Adrenal gland (tissue), 12 donors: ENCODE data around the gene MDK. TPM values are rescaled to one million over a fixed set of nuclear protein-coding genes. Genes with fewer than 3 reads are reported as not detected.

Source experiments
- DNase-seq, 7 donors: peaks; one replicate each; pipeline ENCODE4 v3.0.0-alpha.2; 2019 to 2020
- H3K27ac ChIP-seq, 5 donors: fragments of 200-600 bp; sonication (generic) in 4 of 5; 1 replicate in 3 of 5; 2 replicates in 2 of 5; pipeline versions ENCODE4 v1.5.1 to v1.8.0; 2016 to 2020; ENCODE audit warnings: mild to moderate bottlenecking in 1 of 5
- H3K27me3 ChIP-seq: fragments of 200-600 bp; 2 replicates; pipeline ENCODE4 v1.8.0; 2021
- H3K36me3 ChIP-seq, 2 donors: fragments of 200-600 bp; replicated peaks in 1 of 2; 1 replicate in 1 of 2; 2 replicates in 1 of 2; pipeline versions ENCODE4 v1.5.1 to v1.8.0; 2018 to 2022
- H3K4me1 ChIP-seq, 2 donors: fragments of 200-600 bp; replicated peaks in 1 of 2; 1 replicate in 1 of 2; 2 replicates in 1 of 2; pipeline versions ENCODE4 v1.5.1 to v1.8.0; 2018 to 2021
- H3K4me3 ChIP-seq, 4 donors: fragments of 200-600 bp; sonication (generic) in 3 of 4; one replicate each; pipeline ENCODE4 v1.5.1; 2016 to 2018
- H3K9me3 ChIP-seq, 3 donors: fragments of 200-600 bp; sonication (generic) in 1 of 3; replicated peaks in 1 of 3; 1 replicate in 2 of 3; 2 replicates in 1 of 3; pipeline versions ENCODE4 v1.5.1 to v1.8.0; 2016 to 2021
- POLR2A ChIP-seq, 2 donors: fragments of 450-650 bp; IDR thresholded peaks; one replicate each; pipeline ENCODE4 v1.6.1; 2017; ENCODE audit warnings: antibody characterized with exemption in 2 of 2, mild to moderate bottlenecking in 2 of 2, moderate library complexity in 1 of 2
- WGBS, 4 donors: extraction: QIAGEN DNeasy Blood & Tissue Kit in 2 of 4; methylation state at CpG; one replicate each; pipeline versions ENCODE4 v1.1.5 to v1.1.7; 2013 to 2017; 5-methylcytosine and 5-hydroxymethylcytosine counted together
- intact Hi-C, 2 donors: fragments of 100-400 bp; cut with DNase I; formaldehyde crosslinking; loops; one replicate each; pipeline versions ENCODE4 v1.14.1 to v1.15.0; 2022 to 2023
- polyA plus RNA-seq, 3 donors: library from polyadenylated mRNA; stranded (reverse); fragments of 200-250 nt in 2 of 3; fragments of 350-450 nt in 1 of 3; fragmentation: Illumina TruSeq in 1 of 3; extraction: RNeasy Lipid Tissue Mini Kit (QIAGEN cat#74804) in 1 of 3; gene quantifications; one replicate each; pipeline ENCODE4 v1.2.3, GENCODE V29; 2013 to 2014
- total RNA-seq, 9 donors: library from RNA; depleted of rRNA in 4 of 9; stranded (reverse); fragments of >200 nt in 4 of 9; fragments of 120-200 nt in 1 of 9; fragmentation: NEBNext Ultra II Directional in 1 of 9; extraction: Animal tissue kit (Norgen Biotek cat#: 25700) in 1 of 9; gene quantifications; one replicate each; pipeline versions ENCODE4 v1.1.0 to v1.2.4, GENCODE V29; 2013 to 2023
- TF ChIP-seq, protein P1 (sequence below), 6 experiments: fragments of 450-650 bp in 4 of 6; fragments of 200-600 bp in 2 of 6; sonication (generic) in 1 of 6; IDR thresholded peaks; 1 replicate in 5 of 6; 2 replicates in 1 of 6; pipeline versions ENCODE4 v1.5.1 to v1.8.0; 2016 to 2021; ENCODE audit warnings: antibody characterized with exemption in 6 of 6, mild to moderate bottlenecking in 2 of 6, moderate library complexity in 1 of 6
- donor health status: healthy with polysubstance abuse.
- donor health status: Bipolar disorder and iron deficiency.
- donor health status: DM: yes; HTN: yes; CAD: no.
- donor health status: DM: no; HTN: no; CAD: no.
- donor health status: DM: no; HTN: no; CAD: no.
- donor health status: DM: yes; HTN: yes; CAD: no.

Gene MDK
- total and polyA plus RNA-seq, 12 donors = 73.4 to 635 (median 128) TPM

DNA sequence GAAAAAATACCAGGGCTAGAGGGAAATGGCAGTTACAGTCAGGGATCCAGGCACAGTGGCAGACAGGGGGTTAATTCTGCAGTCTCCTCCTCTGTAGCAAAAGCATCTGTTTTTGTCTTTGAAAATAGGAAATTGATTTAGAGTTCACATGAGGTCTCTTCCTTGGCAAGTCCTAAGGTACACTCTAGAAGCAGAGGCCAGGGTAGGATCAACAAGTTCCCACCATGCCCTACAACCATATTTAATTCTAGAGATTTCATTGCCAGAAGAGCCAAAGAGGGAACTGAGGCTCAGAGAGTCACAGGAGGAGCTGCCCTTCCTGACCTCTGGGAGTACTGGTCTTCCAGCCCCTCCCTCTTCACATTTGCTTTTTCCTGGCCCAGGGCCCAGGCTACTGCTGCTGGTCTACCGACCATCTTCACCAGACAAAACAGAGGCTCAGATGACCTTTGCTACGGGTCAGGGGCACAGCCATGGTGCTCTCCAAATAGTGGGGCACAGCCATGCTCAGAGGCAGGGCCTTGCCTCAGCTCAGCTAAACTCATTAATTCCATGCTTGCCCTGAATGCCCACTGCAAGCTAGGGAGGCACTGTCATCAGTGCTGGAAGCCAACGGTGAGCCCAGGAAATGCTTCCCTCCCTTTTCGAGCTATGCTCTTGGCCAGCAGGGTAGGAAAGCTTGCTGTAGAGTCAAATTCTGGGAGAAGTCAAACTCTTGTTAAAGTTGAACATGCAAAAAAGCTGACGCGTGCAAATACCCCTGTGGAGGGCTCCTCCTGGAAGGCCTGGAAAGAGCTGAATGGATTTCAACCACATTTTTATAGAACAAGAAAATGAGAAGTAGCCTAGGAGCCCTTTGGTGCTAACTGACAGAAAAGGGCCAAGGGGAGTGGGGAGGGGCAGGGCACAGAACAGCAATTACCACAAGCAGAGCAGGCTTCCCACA is 21.8 kb downstream of the MDK start:
- Histone ChIP-seq H3K36me3 (peaks cover 0 to 34% of the 10 kb centered on the region in 2 donors), H3K27ac (no peak overlapping the region), H3K4me3 (no peak overlapping the region), H3K4me1 (peaks cover 0 to 14% of the 10 kb centered on the region in 2 donors), H3K27me3 (no peaks in the 10 kb centered on the region), H3K9me3 (no peaks in the 10 kb centered on the region)
- WGBS, 4 donors = 62 to 70% (median 66%) methylated on average over 5 to 6 of the region's 6 CpGs
- no peak for TF ChIP-seq POLR2A (IDR thresholded peaks at IDR 0.05)
- TF ChIP-seq, protein P1, sequence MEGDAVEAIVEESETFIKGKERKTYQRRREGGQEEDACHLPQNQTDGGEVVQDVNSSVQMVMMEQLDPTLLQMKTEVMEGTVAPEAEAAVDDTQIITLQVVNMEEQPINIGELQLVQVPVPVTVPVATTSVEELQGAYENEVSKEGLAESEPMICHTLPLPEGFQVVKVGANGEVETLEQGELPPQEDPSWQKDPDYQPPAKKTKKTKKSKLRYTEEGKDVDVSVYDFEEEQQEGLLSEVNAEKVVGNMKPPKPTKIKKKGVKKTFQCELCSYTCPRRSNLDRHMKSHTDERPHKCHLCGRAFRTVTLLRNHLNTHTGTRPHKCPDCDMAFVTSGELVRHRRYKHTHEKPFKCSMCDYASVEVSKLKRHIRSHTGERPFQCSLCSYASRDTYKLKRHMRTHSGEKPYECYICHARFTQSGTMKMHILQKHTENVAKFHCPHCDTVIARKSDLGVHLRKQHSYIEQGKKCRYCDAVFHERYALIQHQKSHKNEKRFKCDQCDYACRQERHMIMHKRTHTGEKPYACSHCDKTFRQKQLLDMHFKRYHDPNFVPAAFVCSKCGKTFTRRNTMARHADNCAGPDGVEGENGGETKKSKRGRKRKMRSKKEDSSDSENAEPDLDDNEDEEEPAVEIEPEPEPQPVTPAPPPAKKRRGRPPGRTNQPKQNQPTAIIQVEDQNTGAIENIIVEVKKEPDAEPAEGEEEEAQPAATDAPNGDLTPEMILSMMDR (IDR thresholded peaks at IDR 0.05) = no peak
- DNase-seq = no peak
- intact Hi-C loops = no loop called here

DNA sequence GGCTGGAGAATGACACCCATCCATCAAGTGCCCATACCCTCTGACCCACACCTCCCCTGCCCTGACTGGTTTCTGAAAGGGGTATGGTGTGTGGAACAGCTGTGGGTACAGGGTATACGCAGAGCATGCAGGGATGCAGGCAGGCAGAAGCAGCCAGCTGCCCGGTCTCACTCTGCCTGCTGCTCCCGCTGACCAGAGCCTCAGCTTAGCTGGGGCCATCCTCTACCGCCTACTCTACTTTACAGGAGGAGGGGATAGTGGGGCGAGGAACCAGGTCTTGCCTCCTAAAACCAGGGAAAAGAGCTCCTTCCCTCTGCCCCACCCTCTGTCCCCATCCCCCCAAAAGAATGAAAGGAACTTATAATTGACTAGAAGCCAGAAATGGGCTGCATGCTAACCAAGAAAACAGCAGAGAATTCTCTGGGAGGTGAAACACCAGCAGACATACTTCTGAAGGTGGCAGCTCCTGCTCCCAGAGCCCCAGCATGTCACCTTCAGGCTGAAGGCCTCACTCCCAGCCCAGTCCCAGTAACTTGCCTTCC is 23.1 kb downstream of the MDK start:
- Histone ChIP-seq H3K4me1 (peaks cover 0 to 14% of the 10 kb centered on the region in 2 donors), H3K36me3 (peaks cover 0 to 47% of the 10 kb centered on the region in 2 donors), H3K27ac (no peak overlapping the region), H3K4me3 (no peak overlapping the region), H3K9me3 (no peaks in the 10 kb centered on the region), H3K27me3 (no peaks in the 10 kb centered on the region)
- WGBS, 4 donors = 72 to 90% (median 89%) methylated on average over 2 to 5 of the region's 5 CpGs
- intact Hi-C loops = no loop called here
- TF ChIP-seq, protein P1 (IDR thresholded peaks at IDR 0.05) = no peak
- TF ChIP-seq POLR2A (IDR thresholded peaks at IDR 0.05) = no peak
- no peak for DNase-seq

DNA sequence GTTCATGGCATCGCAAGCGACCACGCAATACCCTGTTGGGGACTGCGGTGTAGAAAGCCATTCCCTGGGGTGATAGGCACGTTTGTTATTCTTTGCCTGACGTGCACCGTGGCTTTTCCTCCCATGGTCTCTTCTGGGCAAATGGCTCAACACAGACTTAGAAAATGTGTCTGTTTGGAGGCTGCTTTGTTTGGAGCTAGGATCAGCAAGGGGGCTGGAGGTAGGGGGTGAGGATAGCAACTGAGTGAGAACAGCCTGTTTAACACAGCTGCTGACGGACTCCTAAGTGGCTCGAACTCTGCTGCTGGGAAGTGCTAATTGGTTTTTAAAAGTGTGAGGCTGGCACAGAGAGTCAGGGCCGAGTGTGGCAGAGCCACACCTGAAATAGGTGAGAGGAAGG is 26.2 kb downstream of the MDK start:
- H3K27ac ChIP-seq = no peak overlapping the region
- H3K4me3 ChIP-seq = no peak overlapping the region
- TF ChIP-seq, protein P1 (IDR thresholded peaks at IDR 0.05) = no peak
- TF ChIP-seq POLR2A (IDR thresholded peaks at IDR 0.05) = no peak
- DNase-seq = no peak
- intact Hi-C loops = no loop called here
- H3K36me3 ChIP-seq = peaks cover 0 to 54% of the 10 kb centered on the region in 2 donors
- WGBS, 4 donors = 82 to 89% (median 86%) methylated on average over 7 to 10 of the region's 10 CpGs
- no peaks in the 10 kb centered on the region for H3K27me3 ChIP-seq
- no peaks in the 10 kb centered on the region for H3K9me3 ChIP-seq
- H3K4me1 ChIP-seq = peaks cover 0 to 14% of the 10 kb centered on the region in 2 donors

DNA sequence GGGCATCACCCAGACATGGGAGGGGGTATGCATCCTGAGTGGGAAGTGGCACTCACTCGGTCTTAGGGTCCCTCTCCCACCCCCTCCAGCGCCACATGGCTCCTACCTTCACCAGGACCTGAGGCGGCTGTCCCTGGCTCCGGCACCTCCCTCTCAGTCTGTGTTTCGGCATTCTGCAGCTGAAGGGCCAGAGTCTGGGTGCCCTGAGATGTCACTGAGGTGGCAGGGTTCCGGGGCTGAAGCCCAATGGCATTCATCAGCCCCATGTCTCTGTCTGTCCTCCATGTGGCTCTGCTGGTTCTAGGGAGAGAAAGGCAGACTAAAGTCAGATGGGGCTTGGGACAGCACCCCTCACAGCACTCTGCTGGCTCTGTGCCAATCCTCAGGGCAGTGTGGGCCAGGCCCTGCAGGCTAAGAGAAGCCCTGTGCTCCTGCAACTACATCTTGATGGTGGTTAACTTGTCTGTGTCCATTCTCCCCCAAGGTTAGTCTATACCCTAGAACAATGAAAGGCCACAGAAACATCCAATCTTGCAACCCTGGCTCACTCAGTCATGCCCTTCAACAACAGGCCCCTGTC is 27.0 kb downstream of the MDK start:
- no peak for DNase-seq
- Histone ChIP-seq H3K27me3 (no peaks in the 10 kb centered on the region), H3K4me1 (peaks cover 0 to 9% of the 10 kb centered on the region in 2 donors), H3K27ac (no peak overlapping the region), H3K36me3 (peaks cover 0 to 55% of the 10 kb centered on the region in 2 donors), H3K9me3 (no peaks in the 10 kb centered on the region), H3K4me3 (no peak overlapping the region)
- no peak for TF ChIP-seq POLR2A (IDR thresholded peaks at IDR 0.05)
- TF ChIP-seq, protein P1 (IDR thresholded peaks at IDR 0.05) = no peak
- WGBS, 4 donors = 93 to 94% (median 93%) methylated on average over 3 to 6 of the region's 6 CpGs; no CpG with 5 or more reads in 1 of the 4 donors
- intact Hi-C loops = no loop called here
